A673 (cell line): ENCODE results near the gene RGS8. TPM values are rescaled to one million over a fixed set of nuclear protein-coding genes. Genes with fewer than 3 reads are reported as not detected.

Source experiments
- BruUV-seq: library from RNA; stranded (reverse); fragments of 400-500 nt; replicated peaks from 2 replicates; lab custom pipeline; 2021; lab: Mats Ljungman, UMichigan
- CTCF ChIA-PET: fragments of 300-600 bp; sonication (Branson Sonifier 250); formaldehyde crosslinking; loops from one replicate; lab custom pipeline; 2022; ENCODE audit warnings: antibody characterized with exemption; lab: Charles Lee
- POLR2A ChIA-PET: fragments of 300-600 bp; sonication (Branson Sonifier 250); formaldehyde crosslinking; loops from one replicate; lab custom pipeline; 2022; ENCODE audit warnings: antibody characterized with exemption; ENCODE audit not compliant: low non-redundant PET; lab: Charles Lee
- DNase-seq: peaks from one replicate; pipeline ENCODE4 v3.0.0-alpha.2; 2015; ENCODE audit warnings: low spot score
- H3K27ac ChIP-seq: fragments of 200-600 bp; sonication (generic); 2 replicates; pipeline ENCODE4 v1.5.1; 2016; ENCODE audit warnings: mixed run types, low read depth, mild to moderate bottlenecking, mixed read lengths, antibody characterized with exemption, low read length; ENCODE audit not compliant: poor library complexity, severe bottlenecking
- H3K27me3 ChIP-seq: fragments of 200-600 bp; sonication (generic); replicated peaks from 2 replicates; pipeline ENCODE4 v1.6.1; 2017; ENCODE audit warnings: mixed run types, low read depth, mild to moderate bottlenecking, mixed read lengths, antibody characterized with exemption, low read length; ENCODE audit not compliant: insufficient read depth, poor library complexity
- H3K36me3 ChIP-seq: fragments of 200-600 bp; sonication (generic); 2 replicates; pipeline ENCODE4 v1.6.1; 2016; ENCODE audit warnings: mixed run types, mild to moderate bottlenecking, mixed read lengths, antibody characterized with exemption, low read length; ENCODE audit not compliant: insufficient read depth, poor library complexity, severe bottlenecking
- H3K4me1 ChIP-seq: fragments of 200-600 bp; sonication (generic); 2 replicates; pipeline ENCODE4 v1.6.1; 2017; ENCODE audit warnings: mixed run types, mild to moderate bottlenecking, mixed read lengths, antibody characterized with exemption, low read length; ENCODE audit not compliant: insufficient read depth, poor library complexity, severe bottlenecking
- H3K4me3 ChIP-seq: fragments of 200-600 bp; sonication (generic); 2 replicates; pipeline ENCODE4 v1.5.1; 2016; ENCODE audit warnings: low read depth, mixed run types, mild to moderate bottlenecking, mixed read lengths, low read length; ENCODE audit not compliant: poor library complexity, severe bottlenecking
- H3K9me3 ChIP-seq: fragments of 200-600 bp; sonication (generic); 2 replicates; pipeline ENCODE4 v1.6.1; 2016; ENCODE audit warnings: mixed run types, low read depth, mild to moderate bottlenecking, mixed read lengths, antibody characterized with exemption, low read length; ENCODE audit not compliant: poor library complexity, severe bottlenecking
- EZH2 ChIP-seq: fragments of 200-600 bp; sonication (generic); IDR thresholded peaks from 2 replicates; pipeline ENCODE4 v1.6.1; 2017; ENCODE audit warnings: borderline replicate concordance, low read depth, mild to moderate bottlenecking, mixed read lengths, antibody characterized with exemption, low read length; ENCODE audit not compliant: poor library complexity, severe bottlenecking
- intact Hi-C: fragments of 100-400 bp; cut with micrococcal nuclease; formaldehyde crosslinking; loops from one replicate; pipeline ENCODE4 v1.10.0; 2022; ENCODE audit not compliant: unreplicated experiment
- total RNA-seq: library from RNA; stranded (reverse); gene quantifications from 2 replicates; pipeline ENCODE4 v1.2.3, GENCODE V29; 2021
- TF ChIP-seq, protein P1 (sequence below): fragments of 300-800, 200-600 bp; sonication (generic); conservative IDR thresholded peaks from 2 replicates; pipeline ENCODE4 v1.5.1; 2017; ENCODE audit warnings: low read depth, mild to moderate bottlenecking, antibody characterized with exemption, low read length, moderate library complexity, mixed read lengths

The RGS8 gene
- total RNA-seq, 1 experiment from 2014 or later: not detected

DNA sequence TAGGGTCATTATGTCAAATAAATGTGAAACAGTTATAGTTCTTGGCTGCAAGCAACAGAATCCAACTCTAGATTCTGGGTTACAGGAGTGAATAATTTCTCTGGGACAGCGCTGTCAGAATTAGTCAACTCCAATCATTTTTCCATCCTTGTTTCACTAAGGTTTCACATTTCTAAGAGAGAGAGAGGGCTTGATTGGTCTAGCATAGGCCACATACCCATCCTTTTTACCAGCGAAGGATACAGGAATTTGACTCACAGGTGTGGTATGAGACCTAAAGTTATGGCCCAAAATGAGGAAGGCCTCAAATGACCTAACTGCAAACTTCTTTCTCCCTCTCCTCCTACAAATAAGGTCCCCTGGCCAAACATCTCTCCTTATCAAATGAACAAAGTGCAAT lies 25.5 kb upstream of the RGS8 start:
- Histone ChIP-seq H3K4me1 (no peaks in the 10 kb centered on the region), H3K27ac (no peak overlapping the region), H3K4me3 (no peak overlapping the region), H3K27me3 (no peaks in the 10 kb centered on the region), H3K9me3 (no peaks in the 10 kb centered on the region), H3K36me3 (no peaks in the 10 kb centered on the region)
- ChIA-PET CTCF (no interaction called here), POLR2A (no interaction called here)
- intact Hi-C loops: no loop called here
- no peak for DNase-seq
- BruUV-seq: no TSS peak
- TF ChIP-seq EZH2: no peak
- TF ChIP-seq, protein P1, sequence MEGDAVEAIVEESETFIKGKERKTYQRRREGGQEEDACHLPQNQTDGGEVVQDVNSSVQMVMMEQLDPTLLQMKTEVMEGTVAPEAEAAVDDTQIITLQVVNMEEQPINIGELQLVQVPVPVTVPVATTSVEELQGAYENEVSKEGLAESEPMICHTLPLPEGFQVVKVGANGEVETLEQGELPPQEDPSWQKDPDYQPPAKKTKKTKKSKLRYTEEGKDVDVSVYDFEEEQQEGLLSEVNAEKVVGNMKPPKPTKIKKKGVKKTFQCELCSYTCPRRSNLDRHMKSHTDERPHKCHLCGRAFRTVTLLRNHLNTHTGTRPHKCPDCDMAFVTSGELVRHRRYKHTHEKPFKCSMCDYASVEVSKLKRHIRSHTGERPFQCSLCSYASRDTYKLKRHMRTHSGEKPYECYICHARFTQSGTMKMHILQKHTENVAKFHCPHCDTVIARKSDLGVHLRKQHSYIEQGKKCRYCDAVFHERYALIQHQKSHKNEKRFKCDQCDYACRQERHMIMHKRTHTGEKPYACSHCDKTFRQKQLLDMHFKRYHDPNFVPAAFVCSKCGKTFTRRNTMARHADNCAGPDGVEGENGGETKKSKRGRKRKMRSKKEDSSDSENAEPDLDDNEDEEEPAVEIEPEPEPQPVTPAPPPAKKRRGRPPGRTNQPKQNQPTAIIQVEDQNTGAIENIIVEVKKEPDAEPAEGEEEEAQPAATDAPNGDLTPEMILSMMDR: no peak

DNA sequence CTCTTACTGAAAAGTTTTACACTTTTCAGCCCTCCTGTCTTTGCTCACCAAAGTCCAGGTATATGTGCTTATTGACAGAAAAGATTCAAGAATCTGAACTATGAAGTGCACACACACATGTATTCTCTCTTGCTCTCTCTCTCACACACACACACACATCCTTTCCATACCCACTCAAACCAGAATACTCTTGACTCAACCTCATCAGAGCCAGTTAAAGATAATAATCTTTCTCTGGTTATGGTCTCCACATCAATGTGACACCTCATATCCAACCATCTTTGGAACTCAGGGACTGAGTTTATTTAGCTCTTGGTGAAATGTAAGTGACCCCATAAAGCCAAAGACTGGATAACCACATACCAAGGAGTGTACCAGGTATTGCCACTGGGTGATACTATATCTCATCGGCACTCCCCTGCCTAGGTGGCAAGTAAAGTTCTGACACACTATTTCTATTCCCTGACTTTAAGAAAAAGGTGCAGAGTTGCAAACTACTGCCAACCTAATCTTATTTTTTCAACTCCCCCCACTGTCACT lies 24.9 kb upstream of the RGS8 start:
- Histone ChIP-seq H3K9me3 (no peaks in the 10 kb centered on the region), H3K4me1 (no peaks in the 10 kb centered on the region), H3K27ac (no peak overlapping the region), H3K4me3 (no peak overlapping the region), H3K27me3 (no peaks in the 10 kb centered on the region), H3K36me3 (no peaks in the 10 kb centered on the region)
- TF ChIP-seq EZH2: no peak
- TF ChIP-seq, protein P1: no peak
- BruUV-seq: no TSS peak
- intact Hi-C loops: no loop called here
- POLR2A ChIA-PET: no interaction called here
- no peak for DNase-seq
- CTCF ChIA-PET: no interaction called here

DNA sequence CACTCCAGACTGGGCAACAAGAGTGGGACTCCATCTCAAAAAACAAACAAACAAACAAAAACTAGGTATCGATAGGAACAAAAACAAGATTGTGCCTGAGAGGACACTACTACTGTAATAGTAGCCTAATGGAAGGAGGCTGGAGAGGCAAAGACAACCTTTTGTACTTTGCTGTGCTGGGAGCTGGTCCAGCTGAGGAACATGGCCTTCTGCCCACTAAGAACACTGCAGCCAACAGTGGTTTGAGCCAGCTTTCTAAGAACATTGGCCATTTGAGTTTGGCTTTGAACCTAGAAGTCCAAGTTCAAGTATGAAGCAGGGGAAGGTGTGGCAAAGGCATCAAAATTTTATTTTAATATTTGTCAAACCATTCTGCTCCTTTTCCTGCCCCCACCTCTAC lies 22.7 kb upstream of the RGS8 start:
- Histone ChIP-seq H3K27me3 (no peaks in the 10 kb centered on the region), H3K9me3 (no peaks in the 10 kb centered on the region), H3K4me3 (no peak overlapping the region), H3K4me1 (no peaks in the 10 kb centered on the region), H3K36me3 (no peaks in the 10 kb centered on the region), H3K27ac (no peak overlapping the region)
- CTCF ChIA-PET: no interaction called here
- TF ChIP-seq, protein P1: no peak
- no peak for TF ChIP-seq EZH2
- POLR2A ChIA-PET: no interaction called here
- DNase-seq: no peak
- intact Hi-C loops: no loop called here
- no TSS peak for BruUV-seq
